NB4 (cell line): ENCODE measurements around the gene CIB1.

ENCODE experiments used
- CTCF ChIP-seq: IDR thresholded peaks from one replicate; pipeline ENCODE4 v1.5.1; 2012; ENCODE audit warnings: low read depth, low read length
- MAX ChIP-seq: IDR thresholded peaks from 2 replicates; pipeline ENCODE4 v1.6.1; 2011; ENCODE audit warnings: low read depth, low read length
- POLR2A ChIP-seq: IDR thresholded peaks from 2 replicates; pipeline ENCODE4 v1.6.1; 2011; ENCODE audit warnings: mild to moderate bottlenecking; ENCODE audit not compliant: insufficient read length; ENCODE audit errors: extremely low read depth

GRCh38 chr15:90184119-90184785 lies 49.5 kb downstream of the CIB1 start:
- TF ChIP-seq CTCF (no peak), POLR2A (no peak), MAX (no peak)
